Measurements from ENCODE around the gene C2orf92.
"Not testable (repeated sequence)": the region's sequence is repeated elsewhere in the genome, so short reads cannot be mapped to it uniquely, and the experiment has no call there.

C2orf92 gene

DNA sequence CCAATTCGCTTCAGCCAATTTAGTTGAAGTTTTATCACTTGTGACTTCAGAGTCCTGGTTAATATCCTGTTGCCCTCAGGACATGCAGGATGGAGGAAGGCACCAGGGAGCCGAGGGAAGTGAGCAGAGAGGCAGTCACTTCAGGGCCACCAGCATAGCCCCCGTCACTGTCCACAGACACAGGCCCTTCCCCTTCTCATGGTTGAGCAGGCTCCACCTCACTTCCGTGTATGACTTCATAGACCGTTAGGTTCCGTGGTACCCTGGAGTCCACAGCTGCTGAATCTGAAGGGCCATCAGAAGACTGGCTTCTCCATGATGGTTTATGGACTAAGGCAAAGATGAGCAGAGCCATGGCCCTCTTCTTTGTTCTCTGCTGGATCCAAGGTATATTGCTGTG is at the start of gene C2orf92:
C2orf92 (plus strand) TSS at position 266 of the 400 bp plus-strand sequence; CDS start at position 342, 76 bp downstream.
- no peaks in the 10 kb centered on the region for H3K9me3 Mint-ChIP-seq

DNA sequence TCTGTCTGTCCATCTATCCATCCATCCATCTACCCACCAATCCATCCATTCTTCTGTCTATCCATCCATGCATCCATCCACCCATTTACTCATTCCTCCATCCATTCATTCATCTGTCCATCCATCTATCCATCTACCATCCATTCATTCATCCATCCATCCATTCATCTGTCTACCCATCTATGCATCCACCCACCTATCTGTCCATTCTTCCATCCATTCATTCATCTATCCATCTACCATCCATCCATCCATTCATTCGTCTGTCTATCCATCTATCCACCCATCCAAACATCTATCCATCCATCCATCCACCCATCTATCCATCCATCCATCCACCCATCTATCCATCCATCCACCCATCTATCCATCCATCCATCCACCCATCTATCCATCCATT is 49.0 kb upstream of the C2orf92 start:
- not testable (repeated sequence) for H3K27ac Mint-ChIP-seq (ENCODE audit: low read depth); H3K4me3 Mint-ChIP-seq; H3K4me1 Mint-ChIP-seq; H3K36me3 Mint-ChIP-seq (ENCODE audit: insufficient read depth); H3K9me3 Mint-ChIP-seq; H3K27me3 Mint-ChIP-seq; DNase-seq (ENCODE audit: low spot score in 2 of 2); ATAC-seq (replicated peaks; ENCODE audit: extremely low read depth, poor library complexity, severe bottlenecking)

More for the DNA sequence above, at the start of gene C2orf92:
- H3K4me1 Mint-ChIP-seq = no peaks in the 10 kb centered on the region
- ATAC-seq (replicated peaks; ENCODE audit: extremely low read depth, poor library complexity, severe bottlenecking) (no peak), DNase-seq (ENCODE audit: low spot score in 2 of 2) (no peak)
- H3K27me3 Mint-ChIP-seq = peaks cover 12% of the 10 kb centered on the region
- H3K36me3 Mint-ChIP-seq (ENCODE audit: insufficient read depth) = no peaks in the 10 kb centered on the region
- no peak within 1 kb of the TSS for H3K27ac Mint-ChIP-seq (ENCODE audit: low read depth)
- no peak within 1 kb of the TSS for H3K4me3 Mint-ChIP-seq

DNA sequence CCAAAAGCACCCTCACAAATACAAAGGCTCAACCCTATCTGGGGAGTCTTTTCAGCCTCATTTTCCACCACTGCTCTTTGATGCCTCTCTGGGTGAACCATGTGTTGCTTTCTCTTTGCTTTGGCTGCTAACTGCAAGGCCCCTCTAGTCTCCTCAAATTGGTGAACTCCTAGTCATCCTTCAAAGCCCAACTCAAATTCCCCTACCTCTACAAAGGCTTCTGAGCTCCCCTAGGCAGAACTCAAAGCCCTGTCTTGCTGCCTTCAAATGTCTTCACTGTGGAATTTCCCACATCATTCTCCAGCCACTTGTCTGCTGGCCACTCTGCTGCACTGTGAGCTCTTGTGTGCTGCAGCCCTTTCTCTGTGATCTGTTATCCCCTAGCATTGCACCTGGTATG is 46.5 kb upstream of the C2orf92 start:
- not testable (repeated sequence) for H3K36me3 Mint-ChIP-seq (ENCODE audit: insufficient read depth); ATAC-seq (replicated peaks; ENCODE audit: extremely low read depth, poor library complexity, severe bottlenecking); H3K9me3 Mint-ChIP-seq; H3K4me3 Mint-ChIP-seq; H3K4me1 Mint-ChIP-seq; H3K27ac Mint-ChIP-seq (ENCODE audit: low read depth); DNase-seq (ENCODE audit: low spot score in 2 of 2)
- peaks cover 15% of the 10 kb centered on the region for H3K27me3 Mint-ChIP-seq

DNA sequence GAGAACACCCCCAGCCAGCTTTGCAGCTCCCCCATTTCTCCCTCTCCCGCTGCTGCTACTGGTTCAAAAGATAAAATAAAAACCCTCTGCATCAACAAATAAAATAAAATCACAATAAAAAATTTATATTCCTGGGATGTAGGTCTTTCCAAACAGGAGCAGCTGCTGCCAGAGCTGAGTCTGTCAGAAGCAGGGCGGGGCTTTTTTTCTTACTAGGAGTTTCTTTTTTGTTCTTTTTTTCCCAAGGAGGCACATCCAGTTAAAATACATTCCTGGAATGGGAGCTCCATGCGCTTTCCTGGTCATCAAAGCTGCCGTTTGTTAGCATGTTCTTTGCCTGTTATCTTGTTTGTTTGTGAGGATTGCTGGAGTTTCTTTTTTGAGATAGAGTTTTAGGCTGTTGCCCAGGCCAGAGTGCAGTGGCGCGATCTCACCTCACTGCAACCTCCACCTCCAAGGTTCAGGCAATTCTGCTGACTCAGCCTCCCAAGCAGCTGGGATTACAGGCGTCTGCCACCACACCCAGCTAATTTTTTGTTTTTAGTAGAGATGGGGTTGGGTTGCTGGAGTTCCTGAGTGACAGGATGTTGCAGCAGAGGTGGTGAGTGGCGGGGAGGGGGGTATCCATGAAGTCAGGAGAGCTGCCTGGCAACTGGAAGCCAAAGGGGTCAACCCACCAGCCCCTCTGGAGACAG is 44.0 kb upstream of the C2orf92 start:
- H3K27ac Mint-ChIP-seq (ENCODE audit: low read depth); H3K36me3 Mint-ChIP-seq (ENCODE audit: insufficient read depth); H3K9me3 Mint-ChIP-seq; DNase-seq (ENCODE audit: low spot score in 2 of 2); H3K4me3 Mint-ChIP-seq; ATAC-seq (replicated peaks; ENCODE audit: extremely low read depth, poor library complexity, severe bottlenecking); H3K4me1 Mint-ChIP-seq: not testable (repeated sequence)
- H3K27me3 Mint-ChIP-seq = peaks cover 17% of the 10 kb centered on the region

DNA sequence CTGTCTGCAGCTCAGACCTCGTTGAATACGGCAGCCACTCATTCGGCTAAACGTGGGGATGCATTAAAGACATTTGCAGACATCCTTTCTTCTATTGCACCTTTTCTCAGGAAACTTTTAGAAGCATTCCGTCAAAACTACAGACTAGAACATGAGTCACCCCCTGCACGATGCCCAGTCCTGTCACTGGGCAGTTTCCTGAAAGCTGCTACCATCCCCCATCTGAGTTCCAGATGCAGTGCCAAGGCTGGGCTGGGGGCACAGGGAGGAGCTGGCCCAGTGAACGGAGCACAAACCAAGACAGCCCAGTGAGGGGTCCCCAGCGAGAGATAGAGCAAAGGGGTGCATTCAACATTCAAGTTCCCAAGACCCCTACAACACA is 43.5 kb upstream of the C2orf92 start:
- ATAC-seq (replicated peaks; ENCODE audit: extremely low read depth, poor library complexity, severe bottlenecking); H3K4me3 Mint-ChIP-seq; DNase-seq (ENCODE audit: low spot score in 2 of 2); H3K27ac Mint-ChIP-seq (ENCODE audit: low read depth); H3K36me3 Mint-ChIP-seq (ENCODE audit: insufficient read depth); H3K9me3 Mint-ChIP-seq; H3K4me1 Mint-ChIP-seq: not testable (repeated sequence)
- H3K27me3 Mint-ChIP-seq = peaks cover 22% of the 10 kb centered on the region

DNA sequence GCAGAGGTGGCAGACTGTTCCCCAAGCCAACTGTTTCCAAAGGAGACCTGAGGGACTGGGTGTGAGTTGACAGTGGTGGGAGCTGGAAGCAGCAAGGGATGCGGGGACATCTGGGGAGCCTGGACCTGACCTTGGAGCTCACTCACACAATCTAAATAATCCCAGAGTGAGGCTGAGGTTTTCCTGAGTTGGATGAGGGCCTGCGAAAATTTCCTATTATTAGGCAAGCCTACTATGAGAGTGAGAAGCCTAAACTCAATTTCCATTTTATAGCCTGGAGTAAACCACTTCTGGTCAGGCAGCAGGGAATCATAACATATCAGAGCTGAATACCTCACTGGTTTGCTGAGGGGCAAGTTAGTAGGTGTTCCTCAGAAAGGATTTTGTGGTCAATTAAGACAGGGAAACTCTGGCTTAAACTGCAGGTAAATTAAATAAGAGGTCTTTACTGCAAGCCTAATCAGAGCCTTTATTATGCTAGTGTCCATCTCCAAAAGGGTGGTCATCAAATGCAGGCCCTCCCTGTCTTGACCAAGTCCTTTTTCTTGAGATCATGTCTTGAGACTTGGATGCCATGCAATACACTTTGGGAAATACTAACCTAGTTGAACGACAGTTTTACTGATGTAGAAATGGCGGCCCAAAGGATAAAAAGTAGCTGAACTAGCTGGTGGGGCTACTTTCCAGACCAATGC is 25.3 kb upstream of the C2orf92 start:
- Mint-ChIP-seq H3K36me3 (ENCODE audit: insufficient read depth) (peaks cover 29% of the 10 kb centered on the region), H3K27ac (ENCODE audit: low read depth) (no peak overlapping the region), H3K4me1 (peaks cover 23% of the 10 kb centered on the region), H3K9me3 (no peaks in the 10 kb centered on the region), H3K4me3 (no peak overlapping the region), H3K27me3 (peaks cover 14% of the 10 kb centered on the region)
- DNase-seq (ENCODE audit: low spot score in 2 of 2) (no peak), ATAC-seq (replicated peaks; ENCODE audit: extremely low read depth, poor library complexity, severe bottlenecking) (no peak)

DNA sequence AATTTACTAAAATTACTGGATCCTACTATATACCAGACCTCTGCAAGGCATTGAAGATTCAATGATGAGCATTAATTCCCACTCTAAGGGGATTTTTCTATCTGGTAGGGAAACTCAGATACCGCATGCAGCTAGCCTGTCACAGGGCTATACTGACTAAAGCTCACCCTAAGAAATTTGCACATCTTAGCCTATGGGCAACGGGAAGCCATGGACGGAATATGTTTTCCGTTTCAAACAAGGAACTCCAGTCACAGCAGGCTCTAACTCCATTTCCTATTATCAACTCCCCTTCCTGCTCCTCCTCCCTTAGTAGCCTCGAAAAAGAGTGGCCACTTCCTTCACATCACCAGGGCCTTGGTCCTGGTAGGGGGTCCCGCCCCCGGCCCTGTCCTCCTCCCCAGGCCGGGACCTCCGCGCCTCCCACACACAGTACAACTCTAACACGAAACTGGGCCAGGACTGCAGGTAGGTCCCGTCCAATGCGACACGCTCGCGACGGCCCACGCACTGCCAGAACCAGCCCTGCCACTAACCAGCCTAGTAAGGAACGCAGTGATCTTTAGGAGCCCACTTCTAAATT is 24.3 kb upstream of the C2orf92 start:
- DNase-seq (ENCODE audit: low spot score in 2 of 2) (no peak), ATAC-seq (replicated peaks; ENCODE audit: extremely low read depth, poor library complexity, severe bottlenecking) (peak; percentile 57)
- peaks cover 4% of the 10 kb centered on the region for H3K27me3 Mint-ChIP-seq
- peaks cover 34% of the 10 kb centered on the region for H3K36me3 Mint-ChIP-seq (ENCODE audit: insufficient read depth)
- peak overlapping the region; percentile 89 for H3K27ac Mint-ChIP-seq (ENCODE audit: low read depth)
- no peaks in the 10 kb centered on the region for H3K9me3 Mint-ChIP-seq
- peak overlapping the region; percentile 89 for H3K4me3 Mint-ChIP-seq
- H3K4me1 Mint-ChIP-seq = peaks cover 23% of the 10 kb centered on the region

DNA sequence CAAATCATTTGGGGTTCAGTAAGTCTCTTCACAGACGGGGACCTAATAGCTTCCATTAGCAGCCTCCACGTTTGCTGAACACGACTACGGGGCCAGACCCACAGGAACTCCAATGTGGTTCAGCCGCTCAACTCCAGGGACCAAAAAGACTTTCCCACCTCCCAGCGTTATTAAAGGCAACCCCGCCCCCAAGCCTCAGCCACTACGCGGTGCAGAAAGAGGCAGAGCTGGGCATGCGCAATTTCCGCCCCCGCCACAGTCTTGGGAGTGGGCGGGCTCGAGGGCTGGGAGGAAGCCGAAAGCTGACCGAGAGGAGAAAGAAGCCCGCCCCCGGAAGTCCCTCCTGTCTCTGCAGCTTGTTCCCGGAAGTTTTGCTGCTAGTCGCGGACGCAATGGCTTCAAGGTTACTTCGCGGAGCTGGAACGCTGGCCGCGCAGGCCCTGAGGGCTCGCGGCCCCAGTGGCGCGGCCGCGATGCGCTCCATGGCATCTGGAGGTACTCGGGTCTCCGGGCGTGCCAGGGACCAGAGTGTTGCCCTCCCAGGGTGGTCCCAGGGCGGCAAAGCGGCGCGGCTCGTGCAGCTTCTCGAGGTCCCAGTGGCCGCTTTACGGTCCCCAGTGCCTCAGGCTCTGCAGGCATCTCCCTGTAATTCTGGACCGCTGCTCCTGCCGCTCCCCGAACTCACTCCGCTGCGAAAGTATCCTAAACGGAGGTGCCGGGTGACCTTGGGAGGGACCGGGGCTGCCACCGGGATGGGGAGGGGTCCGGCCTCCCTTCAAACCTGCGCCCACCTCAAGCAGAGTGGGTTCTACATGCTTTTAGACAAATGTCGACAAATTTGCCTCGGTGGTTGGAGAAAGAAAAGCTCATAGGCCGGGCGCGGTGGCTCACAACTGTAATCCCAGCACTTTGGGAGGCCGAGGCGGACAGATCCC is 23.6 kb upstream of the C2orf92 start, which contains the start of gene COX5B:
COX5B (plus strand) TSS at position 368 of the 935 bp plus-strand sequence; CDS start at position 393, 25 bp downstream.
- peak; percentile 96 for ATAC-seq (replicated peaks; ENCODE audit: extremely low read depth, poor library complexity, severe bottlenecking)
- no peaks in the 10 kb centered on the region for H3K9me3 Mint-ChIP-seq

DNA sequence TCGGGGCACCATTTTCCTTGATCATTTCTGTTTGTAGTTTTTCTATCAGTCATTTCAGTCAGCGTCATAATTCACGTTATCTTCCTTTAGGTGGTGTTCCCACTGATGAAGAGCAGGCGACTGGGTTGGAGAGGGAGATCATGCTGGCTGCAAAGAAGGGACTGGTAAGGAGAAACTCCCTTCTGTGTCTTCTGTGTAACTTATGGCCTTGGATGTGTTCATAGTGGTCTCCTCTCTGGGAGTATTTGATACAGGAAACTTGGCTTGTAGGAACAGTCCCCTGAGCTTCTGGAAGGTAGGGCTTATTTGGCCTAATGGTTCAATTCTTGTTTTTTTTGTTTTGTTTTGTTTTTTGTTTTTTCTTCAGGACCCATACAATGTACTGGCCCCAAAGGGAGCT is 22.5 kb upstream of the C2orf92 start:
- ATAC-seq (replicated peaks; ENCODE audit: extremely low read depth, poor library complexity, severe bottlenecking) (no peak), DNase-seq (ENCODE audit: low spot score in 2 of 2) (no peak)
- Mint-ChIP-seq H3K4me3 (peak overlapping the region; percentile 89), H3K27me3 (no peaks in the 10 kb centered on the region), H3K36me3 (ENCODE audit: insufficient read depth) (peaks cover 39% of the 10 kb centered on the region), H3K4me1 (peaks cover 23% of the 10 kb centered on the region), H3K27ac (ENCODE audit: low read depth) (peak overlapping the region; percentile 89), H3K9me3 (no peaks in the 10 kb centered on the region)

More for the DNA sequence above, 23.6 kb upstream of the C2orf92 start, which contains the start of gene COX5B:
- Mint-ChIP-seq H3K36me3 (ENCODE audit: insufficient read depth) (peaks cover 36% of the 10 kb centered on the region), H3K27ac (ENCODE audit: low read depth) (peak within 1 kb of the TSS; percentile 89), H3K27me3 (no peaks in the 10 kb centered on the region), H3K4me3 (peak within 1 kb of the TSS; percentile 89), H3K4me1 (peaks cover 23% of the 10 kb centered on the region)
- peak; percentile 96 for DNase-seq (ENCODE audit: low spot score in 2 of 2)

DNA sequence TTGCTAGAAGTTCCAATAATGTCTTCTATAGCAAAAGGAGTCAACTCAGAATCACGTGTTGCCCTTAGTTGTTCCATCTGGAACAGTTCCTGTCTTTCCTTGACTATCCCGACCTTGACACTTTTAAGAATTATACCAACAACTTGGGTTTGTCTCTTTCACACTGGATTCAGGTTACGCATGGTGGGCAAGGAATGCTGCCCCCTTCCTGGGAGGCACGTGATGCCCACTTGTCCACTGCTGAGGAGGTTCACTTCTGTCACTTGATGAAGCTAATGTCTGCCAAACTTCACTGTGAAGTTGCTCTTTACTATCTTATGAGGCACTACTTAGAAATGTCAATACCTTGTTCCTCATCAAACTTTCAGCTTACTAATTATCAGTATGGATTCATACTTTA is 18.4 kb upstream of the C2orf92 start:
- ATAC-seq (replicated peaks; ENCODE audit: extremely low read depth, poor library complexity, severe bottlenecking) (no peak), DNase-seq (ENCODE audit: low spot score in 2 of 2) (no peak)
- Mint-ChIP-seq H3K27me3 (no peaks in the 10 kb centered on the region), H3K9me3 (no peaks in the 10 kb centered on the region), H3K27ac (ENCODE audit: low read depth) (no peak overlapping the region), H3K4me3 (no peak overlapping the region), H3K36me3 (ENCODE audit: insufficient read depth) (peaks cover 35% of the 10 kb centered on the region), H3K4me1 (peaks cover 33% of the 10 kb centered on the region)

DNA sequence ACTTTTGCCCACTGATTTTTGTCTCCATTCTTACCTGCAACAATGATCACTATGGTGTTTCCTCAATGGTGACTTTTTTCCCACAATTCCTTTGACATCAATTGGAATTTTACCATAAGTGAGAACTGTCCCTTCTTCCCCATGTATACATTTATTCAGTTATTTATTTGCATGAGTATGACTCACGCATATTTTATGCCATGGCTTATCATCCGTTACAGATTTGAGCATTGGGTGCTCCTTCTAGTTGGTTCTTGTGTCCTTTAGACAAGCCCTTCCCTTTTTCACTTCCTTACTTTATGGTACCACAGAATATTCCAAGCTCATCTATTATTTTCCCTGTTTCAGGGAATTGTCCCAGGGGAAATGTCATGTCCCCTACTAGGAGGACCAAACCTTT is 16.0 kb upstream of the C2orf92 start:
- DNase-seq (ENCODE audit: low spot score in 2 of 2) (no peak), ATAC-seq (replicated peaks; ENCODE audit: extremely low read depth, poor library complexity, severe bottlenecking) (no peak)
- peaks cover 23% of the 10 kb centered on the region for H3K36me3 Mint-ChIP-seq (ENCODE audit: insufficient read depth)
- H3K27ac Mint-ChIP-seq (ENCODE audit: low read depth) = no peak overlapping the region
- H3K9me3 Mint-ChIP-seq = no peaks in the 10 kb centered on the region
- H3K4me3 Mint-ChIP-seq = no peak overlapping the region
- H3K4me1 Mint-ChIP-seq = peaks cover 21% of the 10 kb centered on the region
- H3K27me3 Mint-ChIP-seq = no peaks in the 10 kb centered on the region

DNA sequence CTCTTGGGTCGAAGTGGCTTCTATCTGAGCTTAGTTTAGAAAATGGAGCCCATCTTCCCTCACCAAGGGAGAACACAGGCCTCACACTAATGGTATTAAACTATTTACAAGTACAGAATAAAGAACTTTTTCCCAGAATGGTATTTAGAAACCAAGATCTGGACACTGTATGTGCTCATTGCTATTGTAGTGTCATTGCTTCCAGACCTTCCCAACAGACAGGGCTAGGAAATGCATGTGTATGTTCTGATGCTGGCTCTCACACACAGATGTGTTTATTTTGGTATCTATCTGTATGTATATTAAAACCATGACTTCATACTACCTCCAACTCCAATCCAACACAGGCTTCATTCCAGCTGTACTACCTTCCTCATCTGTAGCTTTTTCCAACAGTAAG is 15.6 kb upstream of the C2orf92 start:
- no peak for DNase-seq (ENCODE audit: low spot score in 2 of 2)
- Mint-ChIP-seq H3K27ac (ENCODE audit: low read depth) (no peak overlapping the region), H3K9me3 (no peaks in the 10 kb centered on the region), H3K36me3 (ENCODE audit: insufficient read depth) (peaks cover 19% of the 10 kb centered on the region), H3K4me3 (no peak overlapping the region), H3K27me3 (no peaks in the 10 kb centered on the region), H3K4me1 (peaks cover 19% of the 10 kb centered on the region)
- ATAC-seq (replicated peaks; ENCODE audit: extremely low read depth, poor library complexity, severe bottlenecking) = no peak
